Glomerular endothelial cell (primary cell): ENCODE results near the gene PDGFB. TPM values are rescaled to one million over a fixed set of nuclear protein-coding genes. Genes with fewer than 3 reads are reported as not detected.
"Not testable (repeated sequence)": the region's sequence is repeated elsewhere in the genome, so short reads cannot be mapped to it uniquely, and the experiment has no call there.

Experiments used
- DNase-seq: peaks from one replicate; pipeline ENCODE4 v3.0.0-alpha.2; 2011; ENCODE audit warnings: low read depth, low spot score; ENCODE audit errors: extremely low read depth
- total RNA-seq: library from RNA; depleted of rRNA; stranded (reverse); fragments of >200 nt; gene quantifications from 2 replicates; pipeline ENCODE4 v1.2.3, GENCODE V29; 2015

The PDGFB gene
- total RNA-seq, 1 donor from 2014 or later = 333 TPM

DNA sequence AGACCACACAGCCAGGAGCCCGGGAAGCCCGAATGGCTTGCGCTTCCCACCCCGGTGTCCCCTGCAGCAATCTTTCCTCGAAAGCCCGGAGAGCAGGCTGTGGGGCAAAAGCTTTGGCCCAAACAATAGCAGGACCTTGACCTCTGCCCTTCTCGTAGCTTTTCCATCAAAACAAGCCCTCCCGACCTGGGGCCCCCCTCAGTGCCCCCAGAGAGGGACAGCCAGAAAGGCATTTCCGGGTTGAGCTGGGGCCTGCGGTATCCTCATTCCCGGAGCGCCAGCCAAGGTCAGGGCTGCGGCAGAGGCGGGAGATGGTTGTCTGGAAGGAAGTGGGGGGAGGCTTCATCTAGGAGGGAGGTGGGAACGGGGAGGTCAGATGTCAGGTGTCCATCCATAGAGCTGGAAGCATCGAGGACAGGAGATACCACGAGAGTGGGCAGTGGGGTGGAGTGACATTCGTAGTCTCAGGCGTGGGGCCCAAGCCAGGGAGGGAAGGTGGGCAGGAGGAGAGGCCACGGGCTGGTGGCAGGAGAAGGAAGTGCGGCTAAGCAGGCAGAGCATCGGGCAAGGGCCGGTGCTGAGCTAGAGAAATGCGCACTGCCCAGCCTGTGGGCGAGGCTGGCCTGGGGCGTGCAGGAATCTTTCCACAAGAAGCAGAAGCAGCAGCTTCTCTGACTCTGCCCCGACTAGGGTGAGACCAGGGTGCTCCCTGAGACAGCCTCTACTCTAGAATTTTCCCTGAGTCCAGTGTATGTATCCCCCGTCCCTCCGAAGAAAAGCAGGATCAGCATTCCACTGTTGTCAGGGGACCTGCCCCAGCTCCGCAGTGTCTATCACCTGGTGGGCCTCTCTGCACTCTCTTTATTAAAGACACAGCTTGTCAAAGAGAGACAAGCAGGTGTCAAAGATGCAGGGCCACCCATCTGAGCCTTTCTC is 14.3 kb downstream of the PDGFB start:
- no peak for DNase-seq

DNA sequence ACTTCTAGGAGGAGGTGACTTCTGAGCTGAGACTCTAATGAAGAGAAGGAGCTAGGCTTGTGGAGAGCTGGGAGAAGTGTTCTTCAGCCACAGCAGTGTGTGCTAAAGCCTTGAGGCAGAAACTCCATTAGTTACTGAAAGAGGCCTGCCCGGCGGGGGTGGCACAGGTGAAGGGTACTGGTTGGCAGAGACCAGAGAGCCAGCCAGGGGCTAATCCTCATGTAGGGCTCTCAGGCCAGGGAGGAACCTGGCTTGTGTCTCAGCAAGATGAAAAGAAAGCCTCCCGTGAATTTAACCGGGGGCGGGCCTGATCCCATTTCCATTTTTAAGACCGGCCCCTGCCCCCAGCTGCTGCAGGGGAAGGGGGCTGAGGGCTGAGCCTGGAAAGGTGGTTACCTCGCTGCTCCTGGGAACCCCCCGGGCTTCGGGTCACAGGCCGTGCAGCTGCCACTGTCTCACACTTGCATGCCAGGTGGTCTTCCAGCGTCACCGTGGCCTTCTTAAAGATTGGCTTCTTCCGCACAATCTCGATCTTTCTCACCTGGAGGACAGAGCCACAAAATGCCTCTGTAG is 15.0 kb downstream of the PDGFB start:
- DNase-seq = no peak

DNA sequence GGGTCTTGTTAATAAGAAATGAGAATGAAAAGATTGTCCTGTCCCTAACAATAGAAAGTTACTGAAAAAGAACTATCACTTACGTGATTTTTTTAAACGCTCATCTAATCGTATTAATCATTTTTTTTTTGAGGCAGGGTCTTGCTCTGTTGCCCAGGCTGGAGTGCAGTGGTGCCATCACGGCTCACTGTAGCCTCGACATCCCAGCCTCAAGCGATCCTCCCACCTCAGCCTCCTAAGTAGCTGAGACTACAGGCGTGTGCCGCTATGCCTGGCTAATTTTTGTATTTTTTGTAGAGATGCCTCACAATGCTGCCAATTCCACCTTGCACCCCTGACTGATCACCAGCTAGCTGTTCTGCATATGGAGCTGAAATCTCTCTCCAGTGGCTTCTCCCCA is 15.7 kb downstream of the PDGFB start:
- DNase-seq = no peak

DNA sequence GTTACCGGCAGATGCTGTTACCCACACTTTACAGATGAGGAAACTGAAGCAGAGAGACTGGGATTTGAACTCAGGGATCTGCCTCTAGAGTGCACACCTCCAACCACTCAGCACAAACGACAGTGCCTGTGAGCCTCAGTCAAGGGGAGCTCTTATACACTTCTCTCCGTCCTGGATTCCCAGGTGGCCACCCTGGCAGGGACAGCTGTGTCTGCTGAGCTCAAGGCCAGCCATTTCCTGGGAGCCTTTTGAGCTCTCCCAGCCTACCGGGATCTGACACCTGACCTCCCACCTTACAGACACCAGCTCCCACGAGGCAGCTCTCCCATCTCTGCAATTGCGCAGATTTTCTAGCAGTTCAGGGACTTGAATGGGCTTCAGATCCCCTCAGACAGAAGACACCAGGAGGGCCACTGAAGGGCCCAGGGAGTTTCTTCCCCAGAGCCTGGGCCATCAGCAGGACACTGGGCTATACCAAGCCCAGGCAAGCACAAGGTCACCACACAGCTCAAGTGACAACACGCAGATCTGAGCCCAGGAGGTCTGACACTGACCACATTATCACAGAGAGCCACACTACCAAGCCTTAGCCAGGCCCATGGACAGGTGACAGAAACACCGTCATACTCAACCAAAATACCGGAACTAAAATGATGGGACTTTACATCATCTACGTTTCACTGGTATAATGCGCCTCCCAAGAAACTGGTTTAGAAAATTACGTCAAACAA is 17.1 kb downstream of the PDGFB start:
- DNase-seq = no peak

DNA sequence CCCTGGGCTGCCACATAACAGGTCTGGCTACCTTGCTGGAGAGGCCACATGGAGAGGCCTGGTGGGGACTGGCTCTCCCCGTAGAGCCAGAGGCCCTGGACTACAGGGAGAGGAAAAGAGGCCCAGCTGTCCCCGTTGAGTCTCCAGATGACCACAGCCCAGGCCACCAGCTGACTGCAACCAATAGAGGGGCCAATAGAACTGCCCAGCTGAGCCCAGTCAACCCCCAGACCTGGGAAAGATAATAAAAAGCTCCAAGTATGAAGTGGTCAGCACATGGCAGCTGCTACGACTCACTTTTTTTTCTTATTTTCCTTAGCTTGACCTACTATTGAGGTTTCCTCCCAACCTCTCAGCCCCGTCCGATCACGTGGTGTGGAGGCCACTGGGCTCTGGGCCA is 18.4 kb downstream of the PDGFB start:
- DNase-seq = no peak

DNA sequence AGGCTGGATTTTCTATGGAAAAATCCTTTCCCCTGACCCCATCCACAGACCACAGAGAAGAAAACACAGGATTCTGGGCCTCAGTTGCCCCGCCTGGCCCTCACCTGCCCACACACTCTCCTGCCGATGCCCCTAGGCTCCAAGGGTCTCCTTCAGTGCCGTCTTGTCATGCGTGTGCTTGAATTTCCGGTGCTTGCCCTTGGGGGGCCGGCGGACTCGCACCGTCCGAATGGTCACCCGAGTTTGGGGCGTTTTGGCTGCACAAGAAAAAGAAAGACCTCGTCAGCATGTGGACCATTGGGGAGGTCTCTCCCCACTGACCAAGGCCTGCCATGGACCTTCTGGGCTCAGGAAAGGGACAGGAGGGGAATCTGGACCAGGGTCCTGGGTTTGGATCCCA is 19.2 kb downstream of the PDGFB start:
- DNase-seq = no peak

DNA sequence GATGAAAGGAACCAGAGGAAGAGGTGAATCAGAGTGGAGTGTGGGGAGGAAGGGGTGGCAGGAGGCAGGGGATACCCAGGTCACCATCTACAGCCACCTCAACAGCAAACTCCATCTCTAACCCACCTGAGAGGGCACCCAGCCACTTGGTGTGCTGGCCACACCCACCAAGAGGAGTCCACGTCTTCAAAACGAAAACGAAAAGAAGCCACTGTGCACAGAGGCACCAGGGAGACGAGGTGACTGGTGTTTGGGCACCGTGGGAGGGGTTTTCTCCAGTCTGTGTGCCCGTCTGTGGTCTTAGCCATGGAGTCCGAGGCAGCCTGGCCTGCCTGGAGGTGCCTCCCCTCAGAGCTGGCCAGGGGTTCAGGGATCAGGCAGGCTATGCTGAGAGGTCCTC is 20.2 kb downstream of the PDGFB start:
- DNase-seq = no peak

DNA sequence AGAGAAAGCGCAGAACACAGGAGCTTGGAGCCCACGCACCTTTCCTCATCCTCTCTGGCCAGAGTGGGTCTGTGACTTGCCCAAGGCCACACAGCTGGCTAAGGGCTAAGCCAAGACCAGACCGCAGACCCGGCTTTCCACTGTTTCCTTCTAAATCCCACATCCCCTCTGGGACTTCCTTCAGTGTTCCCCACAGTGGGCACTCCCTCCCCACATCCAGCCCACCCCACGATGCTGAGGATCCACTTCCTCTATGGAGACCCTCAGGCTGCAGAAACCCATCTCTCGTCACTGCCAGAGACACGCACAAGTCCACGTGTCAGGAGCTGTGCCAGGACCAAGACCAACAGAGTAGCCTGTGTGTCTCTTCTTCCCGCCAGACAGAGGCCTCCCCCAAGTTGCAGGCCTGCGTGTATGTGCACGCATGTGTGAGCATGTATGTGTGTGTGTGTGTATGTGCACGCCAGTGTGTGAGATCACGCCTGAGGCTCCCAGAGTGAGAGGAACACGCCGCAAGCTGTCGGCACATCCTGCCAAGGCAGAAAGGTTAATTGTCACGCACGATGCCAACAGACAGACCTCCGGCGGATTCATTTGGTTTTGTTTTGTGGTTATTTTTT is 21.6 kb downstream of the PDGFB start:
- no peak for DNase-seq

DNA sequence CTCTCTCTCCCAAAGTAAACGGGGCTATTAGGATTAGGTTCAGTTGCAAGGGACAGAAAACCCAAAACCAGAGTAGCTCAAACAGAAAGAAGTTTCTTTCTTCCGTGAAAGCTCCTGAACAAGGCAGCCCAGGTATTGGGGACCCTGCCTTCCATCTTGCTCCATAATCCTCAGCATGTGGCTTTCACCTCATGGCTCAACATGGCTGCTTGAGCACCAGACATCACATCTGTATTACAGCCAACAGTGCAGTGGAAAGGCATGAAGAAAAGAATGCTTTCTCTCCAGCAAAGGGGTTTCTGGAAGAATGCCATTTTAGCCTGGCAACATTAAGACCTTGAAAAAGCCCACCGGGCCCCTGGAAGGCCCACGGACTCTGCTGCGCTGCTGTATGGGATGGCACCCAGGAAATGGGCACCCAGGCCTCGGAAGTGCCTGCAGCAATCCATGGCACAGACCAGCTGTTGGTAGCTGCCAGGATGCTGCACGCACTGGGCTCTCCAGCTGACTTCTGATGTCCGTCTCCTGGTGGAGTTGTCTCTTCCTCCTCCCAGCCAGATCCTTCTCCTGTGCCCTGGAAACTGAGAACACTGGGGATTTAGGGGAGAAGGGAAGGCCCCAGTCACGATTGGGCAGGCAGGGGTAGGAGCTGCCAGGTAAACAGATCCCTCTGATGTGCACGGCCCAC is 22.6 kb downstream of the PDGFB start:
- DNase-seq = no peak

DNA sequence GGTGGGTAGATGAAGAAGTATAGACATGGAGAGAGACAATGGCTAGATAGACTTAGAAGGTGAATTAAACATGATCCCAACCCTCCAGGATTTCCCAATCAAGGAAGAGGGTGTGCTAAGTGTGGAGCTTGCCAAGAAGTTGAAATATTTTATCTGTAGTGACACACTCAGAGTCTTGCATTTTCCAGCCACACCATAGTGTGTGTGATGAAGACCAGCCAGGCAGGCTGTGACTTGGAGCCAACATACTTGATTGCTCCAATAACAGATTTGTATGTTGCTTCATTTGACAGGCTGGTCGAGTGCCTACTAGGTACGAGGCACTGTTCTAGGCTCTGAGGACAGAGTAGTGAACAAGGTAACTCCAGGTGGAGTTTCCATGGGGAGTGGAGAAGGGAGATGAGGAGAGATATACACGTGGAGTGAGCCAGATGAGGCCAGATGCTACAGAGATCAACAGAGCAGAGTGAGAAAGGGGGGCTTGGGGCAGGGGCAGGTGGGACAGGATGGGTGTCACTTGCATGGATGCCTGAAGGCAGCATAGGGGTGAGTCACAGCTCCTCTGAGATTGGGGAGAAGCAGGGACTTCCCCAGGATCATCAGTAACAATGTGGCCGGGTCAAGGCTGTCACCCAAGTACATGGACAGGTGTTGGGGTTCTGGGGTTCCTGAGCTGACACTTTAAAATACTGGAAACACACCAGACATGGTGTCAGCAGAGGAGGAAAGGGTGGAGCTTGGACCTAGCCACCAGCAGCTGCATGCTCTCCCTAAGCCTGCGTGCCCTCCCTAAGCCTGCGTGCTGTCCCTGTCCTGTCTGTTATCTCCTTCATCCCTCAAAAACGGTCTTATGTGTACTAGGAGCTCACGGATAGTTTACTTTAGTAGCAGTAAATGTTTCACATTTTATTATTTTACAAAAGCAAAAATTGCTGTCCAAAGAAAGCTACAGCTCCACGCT is 23.6 kb downstream of the PDGFB start:
- no peak for DNase-seq

DNA sequence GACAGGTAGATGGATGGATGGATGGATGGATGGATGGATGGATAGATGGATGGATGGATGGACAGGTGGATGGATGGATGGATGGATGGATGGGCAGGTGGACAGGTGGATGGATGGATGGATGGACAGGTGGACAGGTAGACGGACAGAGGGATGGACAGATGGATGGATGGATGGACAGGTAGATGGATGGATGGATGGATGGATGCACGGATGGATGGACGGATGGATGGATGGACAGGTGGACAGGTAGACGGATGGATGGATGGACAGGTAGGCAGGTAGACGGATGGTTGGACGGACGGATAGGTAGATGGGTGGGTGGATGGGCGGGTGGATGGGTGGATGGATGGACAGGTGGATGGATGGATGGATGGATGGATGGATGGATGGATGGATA is 24.3 kb downstream of the PDGFB start:
- DNase-seq = no peak

DNA sequence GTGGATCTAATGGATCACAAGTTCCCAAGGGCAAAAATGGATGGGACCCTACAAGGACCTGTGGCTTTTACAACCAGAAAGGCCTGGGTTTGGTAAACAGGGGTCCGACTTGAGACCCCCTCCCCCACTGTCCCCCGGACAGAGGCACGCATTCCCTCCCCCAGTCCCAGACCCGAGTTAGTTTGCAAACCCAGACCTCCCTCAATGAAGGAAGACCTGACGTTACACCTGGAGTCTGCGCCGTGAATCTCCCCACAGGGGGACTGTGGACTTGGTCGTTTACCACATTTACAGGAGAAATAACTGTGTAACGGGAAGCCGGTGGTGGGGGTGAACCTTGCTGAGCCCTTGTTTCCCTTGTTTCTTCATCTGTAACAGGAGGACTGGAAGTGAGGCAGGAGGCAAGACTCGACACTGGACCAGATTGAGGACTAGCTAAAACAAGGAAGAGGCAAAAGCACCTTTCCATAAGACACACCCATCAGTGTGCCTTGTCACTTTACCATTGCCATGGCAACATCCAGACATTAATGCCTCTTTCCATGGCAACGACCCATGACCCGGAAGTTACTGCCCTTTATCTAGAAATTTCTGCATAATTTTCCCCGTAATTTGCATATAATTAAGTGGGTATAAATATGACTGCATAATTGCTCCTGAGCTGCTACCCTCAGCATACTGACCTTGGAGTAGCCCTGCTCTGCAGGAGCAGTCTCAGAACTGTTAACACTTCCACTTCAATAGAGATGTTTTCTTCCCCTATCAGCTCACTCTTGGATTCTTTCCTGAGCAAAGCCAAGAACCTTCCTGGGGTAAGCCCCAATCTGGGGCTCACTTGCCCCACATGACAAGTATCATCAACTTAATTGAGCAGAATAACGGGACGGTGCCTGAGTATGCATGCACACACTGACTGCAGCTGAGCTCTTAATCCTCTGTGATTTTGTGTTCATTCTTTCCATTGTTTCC is 25.4 kb downstream of the PDGFB start:
- DNase-seq = no peak

DNA sequence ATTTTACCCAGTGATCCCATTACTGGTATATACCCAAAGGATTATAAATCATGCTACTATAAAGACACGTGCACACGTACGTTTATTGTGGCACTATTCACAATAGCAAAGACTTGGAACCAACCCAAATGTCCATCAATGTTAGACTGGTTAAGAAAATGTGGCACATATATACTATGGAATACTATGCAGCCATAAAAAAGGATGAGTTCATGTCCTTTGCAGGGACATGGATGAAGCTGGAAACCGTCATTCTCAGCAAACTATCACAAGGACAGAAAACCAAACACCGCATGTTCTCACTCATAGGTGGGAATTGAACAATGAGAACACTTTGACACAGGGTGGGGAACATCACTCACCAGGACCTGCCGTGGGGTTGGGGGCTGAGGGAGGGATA is 26.4 kb downstream of the PDGFB start:
- DNase-seq = not testable (repeated sequence)

DNA sequence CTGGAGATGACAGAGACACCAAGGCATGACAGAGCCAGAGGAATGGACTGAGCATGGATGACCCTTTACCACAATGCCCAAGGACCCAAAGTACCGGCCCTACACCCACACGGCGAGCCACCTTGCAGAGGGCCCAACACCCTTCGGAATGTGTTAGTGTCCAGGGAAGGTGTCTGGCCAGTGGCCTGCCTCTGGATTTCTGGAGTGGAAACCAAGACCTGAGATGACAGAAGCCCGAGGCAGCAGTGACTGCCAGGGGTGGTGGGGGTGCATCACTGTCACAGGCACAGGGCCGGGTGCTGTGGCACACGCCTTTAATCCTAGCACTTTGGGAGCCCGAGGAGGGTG is 28.7 kb downstream of the PDGFB start:
- no peak for DNase-seq

DNA sequence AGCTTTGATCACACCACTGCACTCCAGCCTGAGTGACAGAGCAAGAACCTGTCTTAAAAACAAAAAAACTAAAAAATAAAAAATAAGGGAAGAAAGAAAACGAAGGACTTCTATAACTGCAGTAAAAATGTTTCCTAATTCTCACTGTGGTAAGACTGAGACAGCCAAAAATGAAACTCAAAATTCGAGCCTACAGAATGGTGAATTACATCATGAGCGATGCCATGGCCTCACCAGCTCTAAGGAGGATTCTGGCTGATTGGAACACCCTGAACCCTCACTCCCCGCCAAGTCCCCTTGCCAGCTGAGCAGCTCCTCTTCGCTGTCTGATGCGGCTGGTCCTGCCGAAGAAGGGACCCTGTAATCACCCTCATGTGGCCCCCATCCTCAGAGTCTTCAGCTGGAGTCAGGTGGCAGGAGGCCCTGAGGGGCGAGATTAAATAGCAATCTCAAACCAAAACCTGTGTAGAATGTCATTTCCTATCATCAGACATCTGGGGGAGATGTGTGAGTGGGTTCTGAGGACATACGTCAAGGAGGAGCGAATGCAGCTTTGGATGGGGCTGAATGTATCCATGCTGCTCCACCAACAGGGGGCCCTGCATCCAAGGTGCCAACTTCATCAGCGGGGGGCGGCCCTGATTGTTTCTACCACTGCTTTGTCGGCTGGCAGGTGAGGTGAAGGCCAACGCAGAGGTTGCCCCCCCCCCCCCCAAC is 29.2 kb downstream of the PDGFB start:
- no peak for DNase-seq

DNA sequence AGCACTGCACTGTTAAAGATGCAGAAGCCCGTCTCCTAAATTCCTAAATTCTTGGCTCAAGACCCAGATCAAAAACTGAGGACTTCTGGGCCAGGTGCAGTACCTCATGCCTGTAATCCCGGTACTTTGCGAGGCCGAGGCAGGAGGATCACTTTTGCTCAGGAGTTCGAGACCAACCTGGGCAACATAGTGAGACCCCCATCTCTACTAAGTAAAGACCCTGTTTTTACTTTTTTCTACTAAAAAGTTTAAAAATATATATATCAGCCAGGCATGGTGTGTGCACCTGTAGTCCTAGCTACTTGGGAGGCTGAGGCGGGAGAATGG is 29.7 kb downstream of the PDGFB start:
- DNase-seq = no peak

DNA sequence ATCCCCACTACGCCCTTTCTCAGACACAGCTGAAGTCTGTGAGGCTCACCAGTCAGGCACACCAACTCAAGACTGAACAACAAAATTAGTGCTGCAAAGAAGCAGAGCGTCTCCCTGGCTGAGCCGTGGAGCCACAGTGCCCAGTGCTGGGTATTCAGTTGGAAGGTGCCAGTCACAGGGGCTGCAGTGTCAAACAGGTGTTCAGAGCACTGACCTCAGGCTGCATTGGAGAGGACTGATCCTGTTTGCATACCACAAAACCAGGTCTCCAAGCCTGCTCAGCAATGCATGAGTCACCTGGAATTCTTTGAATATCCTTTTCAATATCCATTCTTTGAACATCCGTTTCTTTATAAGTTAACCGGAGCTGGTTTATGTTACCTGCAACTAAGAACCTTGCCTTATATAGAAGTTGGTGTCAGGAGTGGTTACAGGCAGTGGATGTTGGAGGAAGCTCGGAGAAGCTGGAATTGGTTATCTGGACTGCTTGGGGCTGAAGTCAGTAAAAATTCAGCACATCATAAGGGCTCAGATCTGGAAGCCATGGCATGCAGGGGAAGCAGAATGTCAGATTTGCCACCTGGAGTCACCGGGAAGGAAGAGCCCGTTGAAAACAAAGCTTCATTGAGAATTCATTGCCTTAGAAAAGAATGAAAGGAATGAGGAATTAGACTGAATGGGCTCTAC is 30.3 kb downstream of the PDGFB start:
- no peak for DNase-seq

DNA sequence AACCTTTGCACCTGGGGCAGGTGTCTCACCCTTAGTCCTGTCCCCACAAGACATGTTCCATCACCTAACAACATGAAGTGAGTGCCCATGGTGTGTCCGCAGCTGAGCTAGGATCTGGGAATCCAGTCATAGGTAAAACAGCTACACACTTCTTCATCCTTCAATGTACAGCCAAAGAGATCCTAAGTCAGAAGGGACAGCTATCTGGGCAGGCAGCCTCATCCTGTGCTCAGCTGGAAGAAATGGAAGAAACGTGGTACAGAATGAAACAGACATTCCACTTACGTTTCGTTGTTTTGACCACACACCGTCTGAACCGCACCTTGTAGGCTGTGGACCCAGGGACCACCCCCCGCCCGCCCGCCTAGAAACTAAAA is 30.8 kb downstream of the PDGFB start:
- no peak for DNase-seq
